TTC549 (cell line): ENCODE results near the gene GLCE.

Source experiments
- FAIRE-seq: peaks from 2 replicates; lab custom pipeline; 2012; peaks lifted over from hg19 to GRCh38; lab: Jason Lieb, UNC

GLCE gene

DNA sequence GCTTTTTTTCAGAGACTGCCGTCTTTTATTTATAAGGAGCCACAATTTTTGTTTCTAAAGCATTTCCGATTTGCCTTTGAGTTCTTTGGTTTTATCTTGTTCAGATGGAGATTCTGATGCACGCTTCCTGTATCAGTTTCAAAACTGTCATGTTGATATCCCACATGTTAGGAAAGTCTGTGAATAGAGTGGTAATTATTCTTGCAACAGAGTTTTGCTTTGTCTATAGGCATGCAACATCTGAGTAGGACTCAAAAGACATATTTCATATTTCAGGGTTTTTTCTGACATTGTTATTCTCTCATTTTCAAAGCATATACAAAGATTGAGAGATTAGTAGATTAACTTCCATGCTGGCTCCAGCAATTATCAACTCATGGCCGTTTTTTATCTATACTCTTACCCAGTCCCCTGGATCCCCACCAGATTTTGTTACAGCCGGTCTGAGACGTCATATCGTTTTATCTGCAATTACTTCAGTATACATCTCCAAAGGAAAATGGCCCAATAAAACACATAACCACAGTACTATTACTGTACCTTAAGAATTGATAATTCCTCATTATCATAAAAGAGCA, 160.6 kb downstream of the GLCE start:
- FAIRE-seq = no peak
